Endothelial cell of umbilical vein (primary cell): Measurements from ENCODE around the gene PFKFB4. TPM values are rescaled to one million over a fixed set of nuclear protein-coding genes. Genes with fewer than 3 reads are reported as not detected.

ENCODE experiments used
- BruUV-seq: library from RNA; stranded (reverse); fragments of 400-500 nt; replicated peaks from 2 replicates; lab custom pipeline; 2021; lab: Mats Ljungman, UMichigan
- CTCF ChIA-PET: fragments of 300-600, 350-600 bp; sonication (Branson Sonifier 250); formaldehyde crosslinking; loops from one replicate; lab custom pipeline; 2021; ENCODE audit warnings: antibody characterized with exemption, inconsistent platforms; lab: Charles Lee
- POLR2A ChIA-PET: fragments of 300-600, 350-600 bp; sonication (Branson Sonifier 250); formaldehyde crosslinking; loops from one replicate; lab custom pipeline; 2021; ENCODE audit warnings: antibody characterized with exemption, inconsistent platforms; lab: Charles Lee
- DNase-seq: peaks from one replicate; pipeline ENCODE4 v3.0.0-alpha.2; 2011; ENCODE audit warnings: low read depth, low spot score
- FAIRE-seq: peaks from 2 replicates; lab custom pipeline; 2011; peaks lifted over from hg19 to GRCh38; lab: Jason Lieb, UNC
- H2AFZ ChIP-seq: 2 replicates; pipeline ENCODE4 v1.6.0; 2012; ENCODE audit warnings: low read depth, low read length, control low read depth, inconsistent platforms
- H3K27ac ChIP-seq: 2 replicates; pipeline ENCODE4 v1.5.1; 2011; ENCODE audit warnings: low read depth, mild to moderate bottlenecking, control low read depth, low read length, moderate library complexity; ENCODE audit not compliant: insufficient read depth
- H3K27me3 ChIP-seq, 2 experiments: 2 replicates each; pipeline versions ENCODE4 v1.6.0 to v1.6.1; 2011; ENCODE audit warnings: low read length in 2 of 2, mixed read lengths in 1 of 2; ENCODE audit not compliant: control insufficient read depth in 2 of 2, insufficient read depth in 2 of 2
- H3K36me3 ChIP-seq, 2 experiments: 2 replicates in 1 of 2; 3 replicates in 1 of 2; pipeline ENCODE4 v1.5.1; 2011; ENCODE audit warnings: low read length in 2 of 2, mild to moderate bottlenecking in 1 of 2, moderate library complexity in 1 of 2; ENCODE audit not compliant: control insufficient read depth in 2 of 2, insufficient read depth in 2 of 2; ENCODE audit errors: extremely low read depth in 1 of 2
- H3K4me1 ChIP-seq: 3 replicates; pipeline ENCODE4 v1.5.1; 2011; ENCODE audit warnings: mild to moderate bottlenecking, low read length; ENCODE audit not compliant: control insufficient read depth, insufficient read depth; ENCODE audit errors: extremely low read depth
- H3K4me2 ChIP-seq: 2 replicates; pipeline ENCODE4 v1.6.1; 2011; ENCODE audit warnings: low read length, control low read depth, mixed read lengths; ENCODE audit not compliant: insufficient read depth
- H3K4me3 ChIP-seq, 3 experiments: fragments of 200-600 bp in 1 of 3; sonication (generic), shearing (Covaris generic) in 1 of 3; replicated peaks in 1 of 3; 2 replicates each; pipeline ENCODE4 v1.5.1; 2011 to 2016; ENCODE audit warnings: control low read depth in 3 of 3, low read length in 3 of 3, mild to moderate bottlenecking in 2 of 3, inconsistent platforms in 1 of 3, low read depth in 1 of 3, moderate library complexity in 1 of 3; ENCODE audit not compliant: insufficient read depth in 1 of 3
- H3K79me2 ChIP-seq: 2 replicates; pipeline ENCODE4 v1.6.0; 2012; ENCODE audit warnings: low read length, inconsistent platforms; ENCODE audit not compliant: control insufficient read depth, insufficient read depth
- H3K9ac ChIP-seq: replicated peaks from 2 replicates; pipeline ENCODE3; 2011; ENCODE audit warnings: low read length, control low read depth; ENCODE audit not compliant: insufficient read depth; ENCODE audit errors: extremely low read depth
- H3K9me1 ChIP-seq: replicated peaks from 3 replicates; pipeline ENCODE4 v1.6.0; 2011; ENCODE audit warnings: mild to moderate bottlenecking, low read length; ENCODE audit not compliant: control insufficient read depth, insufficient read depth; ENCODE audit errors: extremely low read depth
- H3K9me3 ChIP-seq: replicated peaks from 2 replicates; pipeline ENCODE4 v1.5.1; 2012; ENCODE audit warnings: low read length, inconsistent platforms; ENCODE audit not compliant: control insufficient read depth, insufficient read depth
- H4K20me1 ChIP-seq: replicated peaks from 2 replicates; pipeline ENCODE3; 2011; ENCODE audit warnings: mild to moderate bottlenecking, low read length; ENCODE audit not compliant: control insufficient read depth, insufficient read depth; ENCODE audit errors: extremely low read depth
- FOS ChIP-seq: IDR thresholded peaks from 2 replicates; pipeline ENCODE4 v1.6.1; 2011; ENCODE audit warnings: mild to moderate bottlenecking, low read length, moderate library complexity, borderline replicate concordance; ENCODE audit not compliant: insufficient read depth
- GATA2 ChIP-seq: IDR thresholded peaks from 2 replicates; pipeline ENCODE4 v1.7.0; 2011; ENCODE audit warnings: low read depth, mild to moderate bottlenecking, moderate library complexity, mixed read lengths, low read length; ENCODE audit not compliant: insufficient read length, insufficient read depth
- POLR2A ChIP-seq: IDR thresholded peaks from 2 replicates; pipeline ENCODE4 v1.6.1; 2012; ENCODE audit warnings: low read depth, mild to moderate bottlenecking, control low read depth, low read length
- POLR2AphosphoS5 ChIP-seq: IDR thresholded peaks from 2 replicates; pipeline ENCODE4 v1.6.1; 2012; ENCODE audit warnings: low read depth, mild to moderate bottlenecking, control low read depth, low read length, moderate library complexity; ENCODE audit not compliant: insufficient read depth
- dilution Hi-C: fragments of 300-500 bp; cut with MboI; formaldehyde crosslinking; loops from one replicate; pipeline ENCODE4 v1.15.0; 2019; ENCODE audit warnings: low sequenced_read_pairs; ENCODE audit not compliant: extremely low pct_ligation_motif_present
- intact Hi-C: fragments of 100-400 bp; cut with micrococcal nuclease; formaldehyde crosslinking; loops from one replicate; pipeline ENCODE4 v1.10.0; 2022
- polyA plus RNA-seq, 4 experiments: library from polyadenylated mRNA; depleted of rRNA in 3 of 4; stranded (reverse) in 3 of 4; unstranded in 1 of 4; fragments of >200 nt; gene quantifications; 2 replicates each; pipeline versions ENCODE4 v1.2.1 to v1.2.3, GENCODE V29; 2011 to 2012; ENCODE audit warnings: missing spikeins in 1 of 4
- total RNA-seq: library from RNA; stranded (reverse); gene quantifications from 2 replicates; pipeline ENCODE4 v1.2.3, GENCODE V29; 2021
- TF ChIP-seq, protein P1 (sequence below), 2 donors: IDR thresholded peaks; 1 replicate in 1 of 2; 2 replicates in 1 of 2; pipeline ENCODE4 v1.5.1; 2011; ENCODE audit warnings: low read length in 2 of 2, mild to moderate bottlenecking in 2 of 2, moderate library complexity in 2 of 2, control low read depth in 1 of 2, inconsistent platforms in 1 of 2, low read depth in 1 of 2; ENCODE audit not compliant: insufficient read depth in 1 of 2; ENCODE audit errors: extremely low read depth in 1 of 2

Gene PFKFB4
- total and polyA plus RNA-seq, 2 donors (not counting 3 experiments of a cell fraction or from before 2014, with no cell fraction given): 4.0 to 4.2 TPM

DNA sequence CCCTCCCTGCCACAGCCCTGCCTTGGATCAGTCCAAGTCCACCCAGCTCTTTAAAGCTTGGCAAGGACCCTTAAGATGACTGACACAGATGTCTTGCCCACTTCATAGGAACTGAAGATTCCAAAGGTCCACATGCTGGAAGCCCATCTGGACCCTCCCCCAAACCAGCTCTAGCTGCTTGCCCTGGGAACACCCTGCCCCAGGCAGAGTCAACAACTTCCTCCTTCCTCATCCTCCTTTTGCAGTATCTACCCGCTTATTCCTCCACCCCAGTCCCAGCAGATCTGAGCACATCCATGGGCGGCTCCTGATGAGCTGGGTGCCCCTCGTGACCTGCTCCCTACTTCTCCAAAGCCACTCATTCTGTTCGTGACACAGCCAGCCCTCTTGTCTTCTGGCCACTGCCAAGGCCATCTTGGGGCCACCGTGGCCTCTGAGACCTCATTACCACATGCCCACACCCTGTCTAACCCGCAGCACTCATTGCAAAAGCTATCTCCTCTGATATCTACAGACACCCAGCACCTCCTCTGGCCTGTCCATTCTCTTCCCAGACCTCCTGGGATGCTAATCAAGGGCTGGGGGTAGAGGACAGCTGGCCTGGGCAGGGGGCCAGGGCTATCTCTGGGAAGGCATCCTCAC, 2.0 kb upstream of the PFKFB4 start:
- H3K4me3 ChIP-seq: no peak overlapping the region
- no peaks in the 10 kb centered on the region for H4K20me1 ChIP-seq
- H3K9me3 ChIP-seq: no peaks in the 10 kb centered on the region
- no peaks in the 10 kb centered on the region for H3K27me3 ChIP-seq
- DNase-seq (no peak), FAIRE-seq (no peak)
- BruUV-seq: no TSS peak
- intact Hi-C loops: loop anchor here (1.0 to 2.0 kb wide), 3 partner anchors 77 to 98 kb away; partner anchors contain the start of gene SLC26A6
- no peak overlapping the region for H3K4me2 ChIP-seq
- TF ChIP-seq, protein P1, sequence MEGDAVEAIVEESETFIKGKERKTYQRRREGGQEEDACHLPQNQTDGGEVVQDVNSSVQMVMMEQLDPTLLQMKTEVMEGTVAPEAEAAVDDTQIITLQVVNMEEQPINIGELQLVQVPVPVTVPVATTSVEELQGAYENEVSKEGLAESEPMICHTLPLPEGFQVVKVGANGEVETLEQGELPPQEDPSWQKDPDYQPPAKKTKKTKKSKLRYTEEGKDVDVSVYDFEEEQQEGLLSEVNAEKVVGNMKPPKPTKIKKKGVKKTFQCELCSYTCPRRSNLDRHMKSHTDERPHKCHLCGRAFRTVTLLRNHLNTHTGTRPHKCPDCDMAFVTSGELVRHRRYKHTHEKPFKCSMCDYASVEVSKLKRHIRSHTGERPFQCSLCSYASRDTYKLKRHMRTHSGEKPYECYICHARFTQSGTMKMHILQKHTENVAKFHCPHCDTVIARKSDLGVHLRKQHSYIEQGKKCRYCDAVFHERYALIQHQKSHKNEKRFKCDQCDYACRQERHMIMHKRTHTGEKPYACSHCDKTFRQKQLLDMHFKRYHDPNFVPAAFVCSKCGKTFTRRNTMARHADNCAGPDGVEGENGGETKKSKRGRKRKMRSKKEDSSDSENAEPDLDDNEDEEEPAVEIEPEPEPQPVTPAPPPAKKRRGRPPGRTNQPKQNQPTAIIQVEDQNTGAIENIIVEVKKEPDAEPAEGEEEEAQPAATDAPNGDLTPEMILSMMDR (IDR thresholded peaks at IDR 0.05; ENCODE audit: extremely low read depth in 1 of 2, insufficient read depth in 1 of 2, low read depth in 1 of 2, low read length in 2 of 2): no peak
- TF ChIP-seq POLR2AphosphoS5: no peak
- no peak for TF ChIP-seq POLR2A
- TF ChIP-seq FOS: no peak
- no peak for TF ChIP-seq GATA2
- no peak overlapping the region for H3K27ac ChIP-seq
- dilution Hi-C loops: no loop called here
- no peak overlapping the region for H3K9ac ChIP-seq
- no peak overlapping the region for H2AFZ ChIP-seq
- ChIA-PET POLR2A (no interaction called here), CTCF (interaction anchor here (0.9 to 6.8 kb wide), 19 partner anchors 8 to 364 kb away, joined by 3 to 38 read pairs (median 5); partner anchors contain the start of genes CCDC51, CELSR3, SLC26A6 and TMA7)
- no peaks in the 10 kb centered on the region for H3K36me3 ChIP-seq
- H3K79me2 ChIP-seq: no peaks in the 10 kb centered on the region
- no peaks in the 10 kb centered on the region for H3K9me1 ChIP-seq
- H3K4me1 ChIP-seq: peaks cover 15% of the 10 kb centered on the region
